Pancreas (tissue), 10 donors: ENCODE measurements around the gene KXD1. TPM values are rescaled to one million over a fixed set of nuclear protein-coding genes. Genes with fewer than 3 reads are reported as not detected.

Experiments
- ATAC-seq, 4 donors: fragments of 200-7000 bp; cut with Tn5 transposase; one replicate each; pipeline versions ENCODE4 v1.8.0 to v1.9.1; 2020; ENCODE audit warnings: mild to moderate bottlenecking in 4 of 4, moderate library complexity in 4 of 4
- DNase-seq, 6 donors: peaks; one replicate each; pipeline ENCODE4 v3.0.0-alpha.2; 2020
- FAIRE-seq: peaks from 2 replicates; lab custom pipeline; 2012; peaks lifted over from hg19 to GRCh38; lab: Jason Lieb, UNC
- H3K27ac ChIP-seq, 4 donors: fragments of 200-600 bp; sonication (generic); 1 replicate in 3 of 4; 2 replicates in 1 of 4; pipeline versions ENCODE4 v1.5.0 to v1.8.0; 2020
- H3K27me3 ChIP-seq, 4 donors: fragments of 200-600 bp; one replicate each; pipeline ENCODE4 v1.8.0; 2021
- H3K36me3 ChIP-seq, 3 donors: fragments of 200-600 bp; sonication (generic) in 1 of 3; one replicate each; pipeline versions ENCODE4 v1.5.0 to v1.8.0; 2020 to 2021
- H3K4me1 ChIP-seq, 3 donors: fragments of 200-600 bp; one replicate each; pipeline ENCODE4 v1.8.0; 2021
- H3K4me3 ChIP-seq, 4 donors: fragments of 200-600 bp; sonication (generic) in 2 of 4; one replicate each; pipeline versions ENCODE4 v1.5.0 to v1.8.0; 2020 to 2021
- H3K9me3 ChIP-seq, 4 donors: fragments of 200-600 bp; one replicate each; pipeline ENCODE4 v1.8.0; 2021
- WGBS, 2 donors: extraction: QIAGEN DNeasy Blood & Tissue Kit; methylation state at CpG; one replicate each; pipeline ENCODE4 v1.1.7; 2013; 5-methylcytosine and 5-hydroxymethylcytosine counted together
- intact Hi-C, 3 donors: fragments of 100-400 bp; cut with DNase I; formaldehyde crosslinking; loops; one replicate each; pipeline versions ENCODE4 v1.11.1 to v1.14.2; 2022
- polyA plus RNA-seq, 2 donors: library from polyadenylated mRNA; stranded (reverse); fragments of 200-250 nt; gene quantifications; one replicate each; pipeline ENCODE4 v1.2.3, GENCODE V29; 2013
- total RNA-seq, 6 donors: library from RNA; stranded (reverse); fragmentation: NEBNext Ultra II Directional in 4 of 6; extraction: Animal tissue kit (Norgen Biotek cat#: 25700) in 4 of 6; gene quantifications; one replicate each; pipeline versions ENCODE4 v1.2.1 to v1.2.4, GENCODE V29; 2021 to 2023
- TF ChIP-seq, protein P1 (sequence below), 4 donors: fragments of 200-600 bp; sonication (generic) in 3 of 4; IDR thresholded peaks; one replicate each; pipeline versions ENCODE4 v1.5.0 to v1.8.0; 2021; ENCODE audit warnings: antibody characterized with exemption in 4 of 4
- donor health status: healthy with polysubstance abuse.
- donor health status: DM: no; HTN: no; CAD: no; lungs with moderate emphysema.
- donor health status: DM: no; HTN: no; CAD: no.
- donor health status: control.
- donor health status: control.
- donor health status: Bipolar disorder and iron deficiency.
- donor health status: DM: yes; HTN: yes; CAD: no.
- donor health status: DM: no; HTN: no; CAD: no.
- donor health status: DM: no; HTN: no; CAD: no.
- donor health status: DM: yes; HTN: yes; CAD: no.

KXD1 gene
- total and polyA plus RNA-seq, 8 donors = 33.4 to 66.9 (median 42.2) TPM

- no peak for ATAC-seq
- no peak for FAIRE-seq
- WGBS, 2 donors = 40 to 46% methylated on average over 3 of the region's 3 CpGs
- peaks cover 0 to under 1% (median 0%) of the 10 kb centered on the region in 3 donors for H3K36me3 ChIP-seq
- TF ChIP-seq, protein P1, sequence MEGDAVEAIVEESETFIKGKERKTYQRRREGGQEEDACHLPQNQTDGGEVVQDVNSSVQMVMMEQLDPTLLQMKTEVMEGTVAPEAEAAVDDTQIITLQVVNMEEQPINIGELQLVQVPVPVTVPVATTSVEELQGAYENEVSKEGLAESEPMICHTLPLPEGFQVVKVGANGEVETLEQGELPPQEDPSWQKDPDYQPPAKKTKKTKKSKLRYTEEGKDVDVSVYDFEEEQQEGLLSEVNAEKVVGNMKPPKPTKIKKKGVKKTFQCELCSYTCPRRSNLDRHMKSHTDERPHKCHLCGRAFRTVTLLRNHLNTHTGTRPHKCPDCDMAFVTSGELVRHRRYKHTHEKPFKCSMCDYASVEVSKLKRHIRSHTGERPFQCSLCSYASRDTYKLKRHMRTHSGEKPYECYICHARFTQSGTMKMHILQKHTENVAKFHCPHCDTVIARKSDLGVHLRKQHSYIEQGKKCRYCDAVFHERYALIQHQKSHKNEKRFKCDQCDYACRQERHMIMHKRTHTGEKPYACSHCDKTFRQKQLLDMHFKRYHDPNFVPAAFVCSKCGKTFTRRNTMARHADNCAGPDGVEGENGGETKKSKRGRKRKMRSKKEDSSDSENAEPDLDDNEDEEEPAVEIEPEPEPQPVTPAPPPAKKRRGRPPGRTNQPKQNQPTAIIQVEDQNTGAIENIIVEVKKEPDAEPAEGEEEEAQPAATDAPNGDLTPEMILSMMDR (IDR thresholded peaks at IDR 0.05) = no peak
- no peaks in the 10 kb centered on the region for H3K9me3 ChIP-seq
- H3K4me1 ChIP-seq = peaks cover 0 to 9% (median 6%) of the 10 kb centered on the region in 3 donors
- H3K27me3 ChIP-seq = no peaks in the 10 kb centered on the region
- intact Hi-C loops = no loop called here
- peak overlapping the region; percentile 84 to 94 (median 87) for H3K27ac ChIP-seq
- H3K4me3 ChIP-seq = peak overlapping the region; percentile 70 to 96 (median 90)
- DNase-seq = no peak
Measured at GRCh38 chr19:18558604-18559003, 934 bp downstream of the KXD1 start.

- H3K27ac ChIP-seq = peak overlapping the region in 1 of 4 donors; percentile 28
- no peak overlapping the region for H3K4me3 ChIP-seq
- FAIRE-seq = no peak
- ATAC-seq = no peak
- no peaks in the 10 kb centered on the region for H3K27me3 ChIP-seq
- TF ChIP-seq, protein P1 (IDR thresholded peaks at IDR 0.05) = no peak
- DNase-seq = no peak
- H3K36me3 ChIP-seq = peaks cover 0 to 11% (median 2%) of the 10 kb centered on the region in 3 donors
- WGBS, 2 donors = 59 to 70% methylated on average over 5 of the region's 5 CpGs
- intact Hi-C loops = loop anchor here in 1 of 3 donors (10.0 kb wide), 1 partner anchor 85 kb away; no protein-coding TSS in a partner anchor
- H3K4me1 ChIP-seq = peaks cover 0 to 9% (median 6%) of the 10 kb centered on the region in 3 donors
- H3K9me3 ChIP-seq = no peaks in the 10 kb centered on the region
Measured at GRCh38 chr19:18559685-18560084, 2.0 kb downstream of the KXD1 start.

DNA sequence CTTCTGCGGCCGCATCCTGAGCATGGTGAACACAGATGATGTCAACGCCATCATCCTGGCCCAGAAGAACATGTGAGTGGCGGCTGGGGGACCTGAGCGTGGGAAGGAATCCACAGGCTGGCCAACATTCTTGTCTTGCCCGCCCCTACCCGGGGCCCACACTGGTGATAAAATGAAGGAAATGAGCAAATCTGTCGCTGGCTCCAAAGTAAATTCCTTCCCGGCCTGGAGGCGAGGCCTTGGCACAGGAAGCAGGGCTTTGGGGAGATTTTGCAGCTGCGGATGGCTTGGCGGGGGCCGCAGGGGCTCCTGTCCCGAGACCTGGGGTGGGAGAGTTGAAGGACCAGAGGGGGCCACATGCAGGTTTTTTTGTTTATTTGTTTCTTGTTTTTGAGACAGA, 4.4 kb downstream of the KXD1 start:
- Histone ChIP-seq H3K9me3 (no peaks in the 10 kb centered on the region), H3K4me3 (no peak overlapping the region), H3K4me1 (peaks cover 0 to 9% (median 6%) of the 10 kb centered on the region in 3 donors), H3K27me3 (no peaks in the 10 kb centered on the region), H3K27ac (peak overlapping the region in 1 of 4 donors; percentile 29), H3K36me3 (peaks cover 0 to 34% (median 16%) of the 10 kb centered on the region in 3 donors)
- ATAC-seq (no peak), DNase-seq (no peak), FAIRE-seq (no peak)
- TF ChIP-seq, protein P1 (IDR thresholded peaks at IDR 0.05) = no peak
- 78 to 88% methylated on average over 14 of the region's 14 CpGs for WGBS, 2 donors
- intact Hi-C loops = loop anchor here in 1 of 3 donors (10.0 kb wide), 1 partner anchor 87 kb away; no protein-coding TSS in a partner anchor

- TF ChIP-seq, protein P1 (IDR thresholded peaks at IDR 0.05) = no peak
- ATAC-seq (no peak), FAIRE-seq (no peak), DNase-seq (no peak)
- Histone ChIP-seq H3K4me3 (no peak overlapping the region), H3K4me1 (no peaks in the 10 kb centered on the region), H3K27ac (no peak overlapping the region), H3K36me3 (peaks cover 0 to 54% (median 19%) of the 10 kb centered on the region in 3 donors), H3K9me3 (no peaks in the 10 kb centered on the region), H3K27me3 (no peaks in the 10 kb centered on the region)
- WGBS, 2 donors = 90 to 93% methylated on average over 8 of the region's 8 CpGs
- intact Hi-C loops = loop anchor here in 1 of 3 donors (10.0 kb wide), 1 partner anchor 92 kb away; no protein-coding TSS in a partner anchor
Measured at GRCh38 chr19:18566953-18567352, 9.3 kb downstream of the KXD1 start.

DNA sequence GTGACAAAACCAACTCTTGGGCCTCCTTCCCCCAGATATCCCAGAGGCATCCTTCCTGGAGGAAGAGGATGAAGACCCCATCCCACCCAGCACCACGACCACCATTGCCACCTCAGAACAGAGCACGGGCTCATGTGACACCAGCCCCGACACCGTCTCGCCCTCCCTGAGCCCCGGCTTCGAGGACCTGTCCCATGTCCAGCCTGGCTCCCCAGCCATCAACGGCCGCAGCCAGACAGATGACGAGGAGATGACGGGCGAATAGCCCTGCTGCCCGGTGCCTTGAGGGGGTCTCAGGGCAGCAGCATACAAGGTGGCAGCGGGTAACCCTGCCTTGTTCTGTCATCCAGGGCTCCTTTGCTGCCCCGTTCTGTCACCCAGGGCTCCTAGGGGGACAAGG, 10.7 kb downstream of the KXD1 start:
- TF ChIP-seq, protein P1 (IDR thresholded peaks at IDR 0.05) = no peak
- WGBS, 2 donors = 93 to 94% methylated on average over 15 of the region's 15 CpGs
- intact Hi-C loops = loop anchor here in 1 of 3 donors (10.0 kb wide), 1 partner anchor 94 kb away; no protein-coding TSS in a partner anchor
- Histone ChIP-seq H3K27ac (no peak overlapping the region), H3K36me3 (peaks cover 0 to 54% (median 19%) of the 10 kb centered on the region in 3 donors), H3K4me1 (peaks cover 9 to 10% (median 9%) of the 10 kb centered on the region in 3 donors), H3K9me3 (no peaks in the 10 kb centered on the region), H3K27me3 (no peaks in the 10 kb centered on the region), H3K4me3 (no peak overlapping the region)
- ATAC-seq = no peak
- FAIRE-seq = no peak
- peak in 1 of 6 donors; percentile 70 for DNase-seq
